Neutrophil (primary cell): ENCODE measurements around the gene USP54.

Experiments used
- H3K27ac ChIP-seq: fragments of 200-600 bp; sonication (generic); 2 replicates; pipeline ENCODE4 v1.5.1; 2016; ENCODE audit warnings: mild to moderate bottlenecking, moderate library complexity
- H3K27me3 ChIP-seq: fragments of 200-600 bp; sonication (generic); 2 replicates; pipeline ENCODE4 v1.6.0; 2016; ENCODE audit warnings: mild to moderate bottlenecking
- H3K36me3 ChIP-seq: fragments of 200-600 bp; sonication (generic); 2 replicates; pipeline ENCODE4 v1.5.1; 2017
- H3K4me1 ChIP-seq, 2 experiments: fragments of 200-600 bp in 1 of 2; sonication (generic) in 1 of 2; 1 replicate in 1 of 2; 2 replicates in 1 of 2; pipeline versions ENCODE4 v1.5.1 to v1.6.1; 2013 to 2016; ENCODE audit warnings: low read depth in 1 of 2, low read length in 1 of 2, mild to moderate bottlenecking in 1 of 2, moderate library complexity in 1 of 2; ENCODE audit not compliant: control insufficient read depth in 1 of 2, insufficient read depth in 1 of 2
- H3K4me3 ChIP-seq, 2 experiments: fragments of 200-600 bp in 1 of 2; sonication (generic) in 1 of 2; 1 replicate in 1 of 2; 2 replicates in 1 of 2; pipeline ENCODE4 v1.5.1; 2013 to 2016; ENCODE audit warnings: low read depth in 1 of 2, low read length in 1 of 2, mild to moderate bottlenecking in 1 of 2, moderate library complexity in 1 of 2
- H3K9me3 ChIP-seq: fragments of 200-600 bp; sonication (generic); 2 replicates; pipeline ENCODE4 v1.5.1; 2016
- CTCF ChIP-seq: fragments of 200-600 bp; sonication (generic); IDR thresholded peaks from 2 replicates; pipeline ENCODE4 v1.5.1; 2016; ENCODE audit warnings: antibody characterized with exemption

Gene USP54, protein sequence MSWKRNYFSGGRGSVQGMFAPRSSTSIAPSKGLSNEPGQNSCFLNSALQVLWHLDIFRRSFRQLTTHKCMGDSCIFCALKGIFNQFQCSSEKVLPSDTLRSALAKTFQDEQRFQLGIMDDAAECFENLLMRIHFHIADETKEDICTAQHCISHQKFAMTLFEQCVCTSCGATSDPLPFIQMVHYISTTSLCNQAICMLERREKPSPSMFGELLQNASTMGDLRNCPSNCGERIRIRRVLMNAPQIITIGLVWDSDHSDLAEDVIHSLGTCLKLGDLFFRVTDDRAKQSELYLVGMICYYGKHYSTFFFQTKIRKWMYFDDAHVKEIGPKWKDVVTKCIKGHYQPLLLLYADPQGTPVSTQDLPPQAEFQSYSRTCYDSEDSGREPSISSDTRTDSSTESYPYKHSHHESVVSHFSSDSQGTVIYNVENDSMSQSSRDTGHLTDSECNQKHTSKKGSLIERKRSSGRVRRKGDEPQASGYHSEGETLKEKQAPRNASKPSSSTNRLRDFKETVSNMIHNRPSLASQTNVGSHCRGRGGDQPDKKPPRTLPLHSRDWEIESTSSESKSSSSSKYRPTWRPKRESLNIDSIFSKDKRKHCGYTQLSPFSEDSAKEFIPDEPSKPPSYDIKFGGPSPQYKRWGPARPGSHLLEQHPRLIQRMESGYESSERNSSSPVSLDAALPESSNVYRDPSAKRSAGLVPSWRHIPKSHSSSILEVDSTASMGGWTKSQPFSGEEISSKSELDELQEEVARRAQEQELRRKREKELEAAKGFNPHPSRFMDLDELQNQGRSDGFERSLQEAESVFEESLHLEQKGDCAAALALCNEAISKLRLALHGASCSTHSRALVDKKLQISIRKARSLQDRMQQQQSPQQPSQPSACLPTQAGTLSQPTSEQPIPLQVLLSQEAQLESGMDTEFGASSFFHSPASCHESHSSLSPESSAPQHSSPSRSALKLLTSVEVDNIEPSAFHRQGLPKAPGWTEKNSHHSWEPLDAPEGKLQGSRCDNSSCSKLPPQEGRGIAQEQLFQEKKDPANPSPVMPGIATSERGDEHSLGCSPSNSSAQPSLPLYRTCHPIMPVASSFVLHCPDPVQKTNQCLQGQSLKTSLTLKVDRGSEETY (N-terminal part only)

DNA sequence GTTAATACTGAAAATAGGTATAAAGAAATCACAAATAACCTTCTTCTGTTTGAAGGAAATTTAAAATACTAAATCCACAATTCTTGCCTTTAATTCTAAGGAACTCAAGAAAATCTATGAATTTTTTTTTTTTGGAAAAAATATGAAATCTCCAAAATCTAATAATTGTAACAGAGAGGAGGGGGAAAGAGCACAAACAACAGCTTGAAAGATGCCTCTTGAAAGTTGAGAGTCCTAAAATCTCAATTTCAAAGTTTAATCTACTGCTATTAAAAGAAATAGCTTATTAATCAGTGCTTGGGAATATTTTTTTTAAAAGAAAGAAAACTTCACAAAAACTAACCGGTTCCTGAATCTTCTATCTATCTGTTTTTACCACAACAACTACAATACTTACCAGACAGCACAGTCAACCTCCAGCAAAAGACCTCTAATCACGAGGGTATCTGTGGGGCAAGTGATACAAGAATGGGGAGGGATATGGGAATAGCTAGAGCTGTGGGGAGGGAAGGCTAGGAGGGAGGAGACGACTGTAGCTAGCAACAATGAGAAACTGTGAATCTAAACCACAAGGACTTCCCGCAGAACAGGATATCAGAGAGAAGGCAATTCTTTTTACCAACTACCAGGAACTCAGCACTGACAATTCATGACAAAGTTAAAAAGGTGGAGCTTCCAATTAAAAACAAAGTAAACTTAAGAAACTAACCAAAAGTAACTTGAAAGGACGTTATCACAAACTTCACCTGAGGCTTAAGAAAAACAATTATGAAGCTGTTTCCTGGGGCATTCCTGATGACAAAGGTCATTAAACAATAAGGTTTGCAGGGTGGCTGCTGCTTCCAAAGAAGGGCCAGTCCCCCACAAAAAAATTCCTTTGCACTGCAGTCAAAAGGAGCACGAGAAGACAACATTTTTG lies at the start of gene USP54:
USP54 (minus strand) TSS at position 462 of the 919 bp plus-strand sequence. CDS start 15,684 bp downstream, outside the sequence.
- TF ChIP-seq CTCF: no peak
- Histone ChIP-seq H3K27me3 (no peaks in the 10 kb centered on the region), H3K9me3 (no peaks in the 10 kb centered on the region), H3K27ac (no peak within 1 kb of the TSS), H3K36me3 (no peaks in the 10 kb centered on the region), H3K4me1 (peaks cover 8 to 23% of the 10 kb centered on the region in 2 experiments), H3K4me3 (no peak within 1 kb of the TSS)

DNA sequence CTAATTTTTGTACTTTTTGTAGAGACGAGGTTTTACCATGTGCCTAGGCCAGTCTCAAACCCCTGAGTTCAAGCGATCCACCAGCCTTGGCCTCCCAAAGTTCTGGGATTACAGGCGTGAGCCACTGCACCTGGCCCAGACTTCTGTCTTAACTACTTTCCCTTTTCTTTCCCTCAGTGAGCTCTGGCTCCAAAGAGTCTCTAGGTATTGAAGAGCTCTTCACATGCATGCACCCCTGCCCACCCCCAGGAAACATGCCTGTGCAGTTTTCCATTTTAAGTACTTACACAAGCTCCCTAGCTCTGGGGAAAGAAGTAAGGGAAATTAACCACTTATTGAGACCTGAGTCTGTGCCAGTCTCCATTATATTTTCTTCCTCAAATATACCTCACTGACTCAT lies 48.1 kb upstream of the USP54 start:
- peaks cover 0 to 4% of the 10 kb centered on the region in 2 experiments for H3K4me1 ChIP-seq
- no peak for TF ChIP-seq CTCF
- no peak overlapping the region for H3K27ac ChIP-seq
- H3K4me3 ChIP-seq: no peak overlapping the region
- no peaks in the 10 kb centered on the region for H3K27me3 ChIP-seq
- H3K36me3 ChIP-seq: no peaks in the 10 kb centered on the region
- H3K9me3 ChIP-seq: no peaks in the 10 kb centered on the region

DNA sequence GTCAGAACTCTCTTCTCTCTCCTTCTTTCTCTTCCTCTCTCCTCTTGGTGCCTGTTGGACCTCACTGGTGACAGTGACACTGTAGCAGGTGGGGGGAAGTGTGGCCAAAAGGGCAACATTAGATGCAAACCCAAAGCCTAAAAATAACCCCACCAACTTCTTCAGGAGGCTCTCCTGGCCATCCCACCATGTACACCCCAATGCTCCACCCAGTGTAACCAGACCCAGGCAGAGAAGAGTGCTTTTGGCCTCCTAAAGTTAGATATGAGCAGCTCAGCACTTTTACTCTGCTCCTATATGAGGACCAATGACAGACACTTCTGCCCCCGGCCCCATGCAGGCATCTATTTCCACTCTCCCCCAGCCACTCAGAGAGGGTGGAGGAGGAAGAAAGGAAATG lies 44.6 kb upstream of the USP54 start:
- Histone ChIP-seq H3K9me3 (no peaks in the 10 kb centered on the region), H3K4me3 (no peak overlapping the region), H3K4me1 (no peaks in the 10 kb centered on the region), H3K27ac (no peak overlapping the region), H3K27me3 (no peaks in the 10 kb centered on the region), H3K36me3 (no peaks in the 10 kb centered on the region)
- TF ChIP-seq CTCF: no peak

DNA sequence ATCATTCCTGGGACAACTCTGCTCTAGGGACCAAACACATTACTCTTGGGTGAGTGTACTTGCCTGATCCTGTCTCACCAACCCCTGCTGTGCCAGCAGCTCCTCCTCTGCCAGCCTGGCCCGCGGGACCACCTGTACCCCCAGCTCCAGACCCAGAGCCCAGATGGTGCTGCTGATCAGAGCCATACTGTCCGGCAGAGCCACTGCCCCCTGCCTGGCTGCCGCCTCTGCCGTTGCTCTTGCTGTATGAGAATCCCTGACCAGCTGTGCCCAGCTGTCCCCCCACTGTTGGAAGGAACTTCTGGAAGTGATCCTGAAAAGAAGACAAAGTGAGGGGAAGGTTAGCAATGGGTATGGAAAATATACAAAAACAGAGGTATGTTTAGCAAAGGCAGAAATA lies 43.3 kb upstream of the USP54 start:
- Histone ChIP-seq H3K4me3 (no peak overlapping the region), H3K27ac (no peak overlapping the region), H3K4me1 (no peaks in the 10 kb centered on the region), H3K36me3 (no peaks in the 10 kb centered on the region), H3K27me3 (no peaks in the 10 kb centered on the region), H3K9me3 (no peaks in the 10 kb centered on the region)
- TF ChIP-seq CTCF: no peak

GRCh38 chr10:73629165-73629564 lies 38.0 kb upstream of the USP54 start:
- Histone ChIP-seq H3K27ac (no peak overlapping the region), H3K9me3 (no peaks in the 10 kb centered on the region), H3K27me3 (no peaks in the 10 kb centered on the region), H3K4me1 (peaks cover 15 to 16% of the 10 kb centered on the region in 2 experiments), H3K36me3 (no peaks in the 10 kb centered on the region), H3K4me3 (no peak overlapping the region)
- no peak for TF ChIP-seq CTCF
